Thyroid gland (tissue), 4 donors: ENCODE results near the gene PVR. TPM values are rescaled to one million over a fixed set of nuclear protein-coding genes. Genes with fewer than 3 reads are reported as not detected.
"Not testable (repeated sequence)": the region's sequence is repeated elsewhere in the genome, so short reads cannot be mapped to it uniquely, and the experiment has no call there.

Experiments
- DNase-seq, 2 donors: peaks; one replicate each; pipeline ENCODE4 v3.0.0-alpha.2; 2019
- H3K27ac ChIP-seq, 3 donors: fragments of 200-600 bp; sonication (generic); 1 replicate in 2 of 3; 2 replicates in 1 of 3; pipeline ENCODE4 v1.5.1; 2016 to 2019; ENCODE audit warnings: mild to moderate bottlenecking in 1 of 3, moderate library complexity in 1 of 3
- H3K27me3 ChIP-seq: fragments of 200-600 bp; sonication (generic); one replicate; pipeline ENCODE4 v1.5.1; 2019
- H3K36me3 ChIP-seq, 2 donors: fragments of 200-600 bp; sonication (generic); one replicate each; pipeline ENCODE4 v1.5.1; 2016 to 2019
- H3K4me1 ChIP-seq, 2 donors: fragments of 200-600 bp; sonication (generic); one replicate each; pipeline ENCODE4 v1.5.1; 2017 to 2019
- H3K4me3 ChIP-seq, 3 donors: fragments of 200-600 bp; sonication (generic); replicated peaks in 1 of 3; 1 replicate in 2 of 3; 2 replicates in 1 of 3; pipeline ENCODE4 v1.5.1; 2016; ENCODE audit warnings: mild to moderate bottlenecking in 1 of 3
- H3K9me3 ChIP-seq: fragments of 200-600 bp; sonication (generic); one replicate; pipeline ENCODE4 v1.5.1; 2017
- POLR2A ChIP-seq, 2 donors: fragments of 450-650 bp; IDR thresholded peaks; one replicate each; pipeline ENCODE4 v1.6.1; 2017; ENCODE audit warnings: antibody characterized with exemption in 2 of 2, mild to moderate bottlenecking in 2 of 2, moderate library complexity in 1 of 2
- WGBS, 2 donors: methylation state at CpG; one replicate each; pipeline ENCODE4 v1.1.5; 2017; 5-methylcytosine and 5-hydroxymethylcytosine counted together
- intact Hi-C: fragments of 100-400 bp; cut with DNase I; formaldehyde crosslinking; loops from one replicate; pipeline ENCODE4 v1.15.1; 2023
- total RNA-seq, 4 donors: library from RNA; depleted of rRNA; stranded (reverse); fragments of >200 nt; gene quantifications; one replicate each; pipeline ENCODE4 v1.2.3, GENCODE V29; 2016
- TF ChIP-seq, protein P1 (sequence below), 6 experiments: fragments of 200-600 bp in 3 of 6; fragments of 450-650 bp in 3 of 6; sonication (generic) in 3 of 6; IDR thresholded peaks; one replicate each; pipeline ENCODE4 v1.5.1; 2016 to 2019; ENCODE audit warnings: antibody characterized with exemption in 6 of 6, mild to moderate bottlenecking in 2 of 6, inconsistent platforms in 1 of 6, moderate library complexity in 1 of 6

Gene PVR
- total RNA-seq, 4 donors from 2014 or later = 25.4 to 36.5 (median 30.2) TPM

GRCh38 chr19:44607049-44607448, 36.7 kb upstream of the PVR start:
- WGBS, 2 donors = 60 to 67% methylated on average over 2 of the region's 2 CpGs
- no peak overlapping the region for H3K4me3 ChIP-seq
- no peak for DNase-seq
- intact Hi-C loops = no loop called here
- H3K27ac ChIP-seq = no peak overlapping the region
- no peaks in the 10 kb centered on the region for H3K27me3 ChIP-seq
- no peaks in the 10 kb centered on the region for H3K9me3 ChIP-seq
- H3K36me3 ChIP-seq = no peaks in the 10 kb centered on the region
- TF ChIP-seq POLR2A (IDR thresholded peaks at IDR 0.05) = no peak
- TF ChIP-seq, protein P1, sequence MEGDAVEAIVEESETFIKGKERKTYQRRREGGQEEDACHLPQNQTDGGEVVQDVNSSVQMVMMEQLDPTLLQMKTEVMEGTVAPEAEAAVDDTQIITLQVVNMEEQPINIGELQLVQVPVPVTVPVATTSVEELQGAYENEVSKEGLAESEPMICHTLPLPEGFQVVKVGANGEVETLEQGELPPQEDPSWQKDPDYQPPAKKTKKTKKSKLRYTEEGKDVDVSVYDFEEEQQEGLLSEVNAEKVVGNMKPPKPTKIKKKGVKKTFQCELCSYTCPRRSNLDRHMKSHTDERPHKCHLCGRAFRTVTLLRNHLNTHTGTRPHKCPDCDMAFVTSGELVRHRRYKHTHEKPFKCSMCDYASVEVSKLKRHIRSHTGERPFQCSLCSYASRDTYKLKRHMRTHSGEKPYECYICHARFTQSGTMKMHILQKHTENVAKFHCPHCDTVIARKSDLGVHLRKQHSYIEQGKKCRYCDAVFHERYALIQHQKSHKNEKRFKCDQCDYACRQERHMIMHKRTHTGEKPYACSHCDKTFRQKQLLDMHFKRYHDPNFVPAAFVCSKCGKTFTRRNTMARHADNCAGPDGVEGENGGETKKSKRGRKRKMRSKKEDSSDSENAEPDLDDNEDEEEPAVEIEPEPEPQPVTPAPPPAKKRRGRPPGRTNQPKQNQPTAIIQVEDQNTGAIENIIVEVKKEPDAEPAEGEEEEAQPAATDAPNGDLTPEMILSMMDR (IDR thresholded peaks at IDR 0.05) = no peak
- H3K4me1 ChIP-seq = no peaks in the 10 kb centered on the region

DNA sequence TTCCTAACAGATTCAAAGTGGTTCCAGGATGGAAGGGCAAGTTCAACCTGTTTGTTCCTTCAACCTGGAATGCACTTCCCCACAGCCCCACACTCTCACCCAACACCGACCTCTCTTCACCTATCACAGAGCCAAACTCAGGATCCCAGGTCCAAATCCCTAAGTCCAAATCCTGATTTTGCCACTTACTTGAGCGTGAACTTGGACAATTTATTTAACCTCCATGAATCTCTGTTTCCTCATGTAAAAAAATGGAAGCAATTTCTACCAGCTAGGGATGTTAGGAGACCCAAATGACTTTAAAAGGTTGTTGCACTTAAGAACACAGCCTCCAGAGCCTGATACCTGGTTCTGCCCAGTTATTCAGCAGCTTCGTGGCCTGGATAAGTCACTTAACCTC, 35.8 kb upstream of the PVR start:
- no peaks in the 10 kb centered on the region for H3K36me3 ChIP-seq
- H3K27ac ChIP-seq = no peak overlapping the region
- H3K9me3 ChIP-seq = no peaks in the 10 kb centered on the region
- no peak for TF ChIP-seq POLR2A (IDR thresholded peaks at IDR 0.05)
- TF ChIP-seq, protein P1 (IDR thresholded peaks at IDR 0.05) = no peak
- 72 to 80% methylated on average over 3 of the region's 3 CpGs for WGBS, 2 donors
- H3K4me1 ChIP-seq = no peaks in the 10 kb centered on the region
- no peak overlapping the region for H3K4me3 ChIP-seq
- DNase-seq = no peak
- intact Hi-C loops = no loop called here
- H3K27me3 ChIP-seq = no peaks in the 10 kb centered on the region

DNA sequence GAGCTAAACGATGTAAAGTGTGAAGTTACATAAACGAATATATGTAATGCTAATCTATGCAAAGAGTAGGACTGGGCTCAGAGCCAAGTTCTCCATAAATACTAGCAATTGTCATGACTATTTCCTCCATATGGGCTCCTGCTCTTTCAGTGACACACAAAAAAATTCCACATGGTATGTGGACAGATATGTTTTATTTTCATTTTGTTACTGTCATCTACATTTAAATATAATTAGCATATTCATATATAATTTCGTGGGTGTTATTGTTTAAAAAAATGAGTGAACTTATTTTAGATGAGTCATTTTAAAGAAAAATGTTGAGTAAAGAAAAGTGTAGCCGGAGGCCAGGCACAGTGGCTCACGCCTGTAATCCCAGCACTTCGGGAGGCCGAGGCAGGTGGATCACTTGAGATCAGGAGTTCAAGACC, 35.3 kb upstream of the PVR start:
- Histone ChIP-seq H3K4me1 (no peaks in the 10 kb centered on the region), H3K27me3 (no peaks in the 10 kb centered on the region), H3K9me3 (no peaks in the 10 kb centered on the region), H3K36me3 (no peaks in the 10 kb centered on the region), H3K4me3 (no peak overlapping the region), H3K27ac (no peak overlapping the region)
- TF ChIP-seq POLR2A (IDR thresholded peaks at IDR 0.05) = no peak
- TF ChIP-seq, protein P1 (IDR thresholded peaks at IDR 0.05) = no peak
- DNase-seq = no peak
- intact Hi-C loops = no loop called here
- 66 to 67% methylated on average over 7 of the region's 7 CpGs for WGBS, 2 donors

- intact Hi-C loops = no loop called here
- Histone ChIP-seq H3K36me3 (no peaks in the 10 kb centered on the region), H3K27ac (no peak overlapping the region), H3K4me3 (no peak overlapping the region), H3K4me1 (no peaks in the 10 kb centered on the region), H3K9me3 (no peaks in the 10 kb centered on the region), H3K27me3 (no peaks in the 10 kb centered on the region)
- 81 to 91% methylated on average over 5 of the region's 5 CpGs for WGBS, 2 donors
- TF ChIP-seq POLR2A (IDR thresholded peaks at IDR 0.05) = no peak
- TF ChIP-seq, protein P1 (IDR thresholded peaks at IDR 0.05) = no peak
- DNase-seq = no peak
Observed at GRCh38 chr19:44609219-44609618, 34.5 kb upstream of the PVR start.

- intact Hi-C loops, H3K36me3 ChIP-seq, H3K4me3 ChIP-seq, H3K4me1 ChIP-seq, H3K27me3 ChIP-seq, H3K27ac ChIP-seq, H3K9me3 ChIP-seq, DNase-seq: not testable (repeated sequence)
- WGBS, 2 donors = 59 to 62% methylated on average over 5 of the region's 5 CpGs
Observed at GRCh38 chr19:44610497-44610896, 33.2 kb upstream of the PVR start.

- no peak overlapping the region for H3K4me3 ChIP-seq
- no peaks in the 10 kb centered on the region for H3K9me3 ChIP-seq
- no peak for DNase-seq
- intact Hi-C loops = no loop called here
- H3K27me3 ChIP-seq = no peaks in the 10 kb centered on the region
- whole genome bisulfite sequencing, 2 donors = 83 to 90% methylated on average over 2 of the region's 2 CpGs
- H3K27ac ChIP-seq = no peak overlapping the region
- H3K4me1 ChIP-seq = no peaks in the 10 kb centered on the region
- H3K36me3 ChIP-seq = no peaks in the 10 kb centered on the region
- no peak for TF ChIP-seq POLR2A (IDR thresholded peaks at IDR 0.05)
- TF ChIP-seq, protein P1 (IDR thresholded peaks at IDR 0.05) = no peak
Observed at GRCh38 chr19:44611812-44612295, 31.9 kb upstream of the PVR start.
